EH (cell line): ENCODE measurements around the gene COL7A1.
"Not testable (repeated sequence)": the region's sequence is repeated elsewhere in the genome, so short reads cannot be mapped to it uniquely, and the experiment has no call there.

Source experiments
- DNase-seq: peaks from one replicate; pipeline ENCODE4 v3.0.0-alpha.2; 2015; ENCODE audit warnings: low read depth

COL7A1 gene

GRCh38 chr3:48543271-48543866 is 51.8 kb downstream of the COL7A1 start:
- peak; percentile 26 for DNase-seq

GRCh38 chr3:48538451-48538850 is 56.7 kb downstream of the COL7A1 start:
- DNase-seq: no peak

- DNase-seq: no peak
Observed at GRCh38 chr3:48536785-48537184, 58.3 kb downstream of the COL7A1 start.

GRCh38 chr3:48536116-48536515 is 59.0 kb downstream of the COL7A1 start:
- no peak for DNase-seq

GRCh38 chr3:48535578-48535977 is 59.6 kb downstream of the COL7A1 start:
- DNase-seq: no peak

GRCh38 chr3:48532977-48533337 is 62.2 kb downstream of the COL7A1 start:
- DNase-seq: no peak

- no peak for DNase-seq
Observed at GRCh38 chr3:48532271-48532976, 62.7 kb downstream of the COL7A1 start.

GRCh38 chr3:48530701-48531100 is 64.4 kb downstream of the COL7A1 start:
- not testable (repeated sequence) for DNase-seq

- DNase-seq: no peak
Observed at GRCh38 chr3:48528754-48529153, 66.4 kb downstream of the COL7A1 start.

GRCh38 chr3:48528048-48528447 is 67.1 kb downstream of the COL7A1 start:
- no peak for DNase-seq

GRCh38 chr3:48524970-48525369 is 70.2 kb downstream of the COL7A1 start:
- no peak for DNase-seq

- no peak for DNase-seq
Observed at GRCh38 chr3:48521635-48522034, 73.5 kb downstream of the COL7A1 start.

- DNase-seq: no peak
Observed at GRCh38 chr3:48519277-48519643, 75.9 kb downstream of the COL7A1 start.

GRCh38 chr3:48518638-48519276 is 76.4 kb downstream of the COL7A1 start:
- DNase-seq: no peak

GRCh38 chr3:48518069-48518468 is 77.1 kb downstream of the COL7A1 start:
- no peak for DNase-seq

GRCh38 chr3:48516571-48516970 is 78.6 kb downstream of the COL7A1 start:
- no peak for DNase-seq

- DNase-seq: no peak
Observed at GRCh38 chr3:48514431-48515227, 80.5 kb downstream of the COL7A1 start.
